Measurements from ENCODE around the gene CALHM4. TPM values are rescaled to one million over a fixed set of nuclear protein-coding genes. Genes with fewer than 3 reads are reported as not detected.
A peak's percentile ranks its signal among the peaks of the same experiment; 100 is the strongest.

The CALHM4 gene
- total RNA-seq, 3 donors from 2014 or later = not detected

DNA sequence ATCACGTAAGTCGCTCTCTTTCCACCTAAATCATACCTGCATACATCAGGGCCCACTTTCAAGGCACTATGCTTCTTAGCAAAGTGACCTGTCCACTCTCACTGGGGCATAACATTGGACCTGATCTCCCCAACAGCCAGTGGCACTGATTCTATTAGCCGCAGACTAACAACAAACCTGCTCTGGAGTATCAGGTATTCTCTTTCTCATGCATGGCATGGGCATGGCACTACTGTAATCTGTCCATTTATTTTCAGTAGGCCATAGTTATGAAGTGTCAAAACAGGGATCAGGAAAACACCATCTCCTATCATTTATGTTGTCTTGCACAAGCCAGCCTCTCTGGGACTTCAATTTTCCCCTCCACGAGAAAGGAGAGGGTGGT is 8.5 kb downstream of the CALHM4 start:
- Histone ChIP-seq H3K27ac (no peak overlapping the region), H3K4me1 (no peaks in the 10 kb centered on the region), H3K36me3 (no peaks in the 10 kb centered on the region), H3K4me3 (no peak overlapping the region), H3K27me3 (no peaks in the 10 kb centered on the region), H3K9me3 (no peaks in the 10 kb centered on the region)
- intact Hi-C loops (cut with DNase I; ENCODE audit: low total_unique reads) = no loop called here
- DNase-seq (ENCODE audit: low spot score in 2 of 2) = no peak
- TF ChIP-seq POLR2A (IDR thresholded peaks at IDR 0.05) (no peak), POLR2AphosphoS5 (IDR thresholded peaks at IDR 0.05) (no peak)
- TF ChIP-seq, protein P1, sequence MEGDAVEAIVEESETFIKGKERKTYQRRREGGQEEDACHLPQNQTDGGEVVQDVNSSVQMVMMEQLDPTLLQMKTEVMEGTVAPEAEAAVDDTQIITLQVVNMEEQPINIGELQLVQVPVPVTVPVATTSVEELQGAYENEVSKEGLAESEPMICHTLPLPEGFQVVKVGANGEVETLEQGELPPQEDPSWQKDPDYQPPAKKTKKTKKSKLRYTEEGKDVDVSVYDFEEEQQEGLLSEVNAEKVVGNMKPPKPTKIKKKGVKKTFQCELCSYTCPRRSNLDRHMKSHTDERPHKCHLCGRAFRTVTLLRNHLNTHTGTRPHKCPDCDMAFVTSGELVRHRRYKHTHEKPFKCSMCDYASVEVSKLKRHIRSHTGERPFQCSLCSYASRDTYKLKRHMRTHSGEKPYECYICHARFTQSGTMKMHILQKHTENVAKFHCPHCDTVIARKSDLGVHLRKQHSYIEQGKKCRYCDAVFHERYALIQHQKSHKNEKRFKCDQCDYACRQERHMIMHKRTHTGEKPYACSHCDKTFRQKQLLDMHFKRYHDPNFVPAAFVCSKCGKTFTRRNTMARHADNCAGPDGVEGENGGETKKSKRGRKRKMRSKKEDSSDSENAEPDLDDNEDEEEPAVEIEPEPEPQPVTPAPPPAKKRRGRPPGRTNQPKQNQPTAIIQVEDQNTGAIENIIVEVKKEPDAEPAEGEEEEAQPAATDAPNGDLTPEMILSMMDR (IDR thresholded peaks at IDR 0.05) = no peak

DNA sequence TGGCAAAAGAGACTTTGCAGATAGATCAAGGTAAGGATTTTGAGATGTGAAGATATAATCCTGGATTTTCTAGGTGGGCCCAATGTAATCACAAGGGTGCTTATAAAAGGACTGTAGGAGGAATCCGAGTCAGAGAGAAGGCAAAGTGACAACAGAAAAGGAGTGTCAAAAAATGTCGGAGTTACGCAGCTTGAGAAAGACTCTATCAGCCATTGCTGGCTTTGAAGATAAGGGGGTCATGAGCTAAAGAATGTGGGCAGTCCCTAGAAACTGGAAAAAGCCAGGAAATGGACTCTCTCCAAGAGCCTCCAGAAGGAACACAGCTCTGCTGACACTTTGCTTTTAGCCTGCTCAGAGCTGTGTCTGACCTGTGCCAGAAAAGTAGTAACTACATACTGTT is 9.1 kb downstream of the CALHM4 start:
- Histone ChIP-seq H3K27me3 (no peaks in the 10 kb centered on the region), H3K4me3 (no peak overlapping the region), H3K27ac (no peak overlapping the region), H3K36me3 (no peaks in the 10 kb centered on the region), H3K4me1 (no peaks in the 10 kb centered on the region), H3K9me3 (no peaks in the 10 kb centered on the region)
- TF ChIP-seq POLR2AphosphoS5 (IDR thresholded peaks at IDR 0.05) = no peak
- TF ChIP-seq POLR2A (IDR thresholded peaks at IDR 0.05) = no peak
- TF ChIP-seq, protein P1 (IDR thresholded peaks at IDR 0.05) = no peak
- intact Hi-C loops (cut with DNase I; ENCODE audit: low total_unique reads) = no loop called here
- no peak for DNase-seq (ENCODE audit: low spot score in 2 of 2)

DNA sequence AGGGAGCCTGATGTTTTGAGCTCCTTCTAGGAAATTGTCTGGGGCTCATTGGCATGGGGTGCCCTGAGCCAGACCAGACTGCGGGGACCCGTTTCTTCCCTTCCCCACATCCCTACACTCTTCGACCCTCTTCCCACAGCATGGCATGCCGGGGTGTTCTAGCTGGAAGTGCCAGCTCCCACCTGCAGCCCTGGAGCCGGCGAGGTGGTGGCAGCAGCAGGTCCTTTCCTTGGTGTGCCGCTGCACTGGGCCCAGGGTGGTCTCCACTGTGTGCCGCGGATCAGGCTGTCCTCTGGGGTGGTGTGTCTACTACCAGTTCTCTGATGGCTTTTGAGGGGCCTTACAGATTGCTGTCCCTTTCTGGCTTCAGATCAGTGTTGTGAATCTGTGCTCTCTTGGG is 10.3 kb downstream of the CALHM4 start:
- DNase-seq (ENCODE audit: low spot score in 2 of 2) = no peak
- no peaks in the 10 kb centered on the region for H3K4me1 ChIP-seq
- no peaks in the 10 kb centered on the region for H3K9me3 ChIP-seq
- H3K27me3 ChIP-seq = no peaks in the 10 kb centered on the region
- H3K36me3 ChIP-seq = no peaks in the 10 kb centered on the region
- H3K27ac ChIP-seq = no peak overlapping the region
- H3K4me3 ChIP-seq = no peak overlapping the region
- intact Hi-C loops (cut with DNase I; ENCODE audit: low total_unique reads) = no loop called here
- TF ChIP-seq POLR2AphosphoS5 (IDR thresholded peaks at IDR 0.05) = no peak
- TF ChIP-seq, protein P1 (IDR thresholded peaks at IDR 0.05) = no peak
- no peak for TF ChIP-seq POLR2A (IDR thresholded peaks at IDR 0.05)

DNA sequence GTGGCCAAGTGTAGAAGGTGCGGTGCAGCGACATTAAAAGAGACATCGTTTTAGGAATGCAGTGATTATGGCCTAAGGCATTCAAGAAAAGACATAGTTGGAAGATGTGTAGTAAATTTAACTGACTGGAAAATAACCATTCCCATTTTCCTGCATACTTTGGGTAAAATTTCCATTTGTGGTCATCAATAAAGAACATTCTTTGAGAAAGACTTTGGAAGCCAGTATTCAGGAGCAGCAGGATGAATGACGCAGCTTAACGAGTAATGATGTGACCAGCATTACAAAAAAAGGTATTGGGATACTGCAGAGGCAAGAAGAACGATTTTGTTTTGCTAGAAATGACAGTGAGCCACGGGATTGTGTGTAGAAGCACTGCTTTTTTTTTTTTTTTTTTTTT is 10.8 kb downstream of the CALHM4 start:
- Histone ChIP-seq H3K9me3 (no peaks in the 10 kb centered on the region), H3K4me1 (no peaks in the 10 kb centered on the region)
- no peak for TF ChIP-seq POLR2A (IDR thresholded peaks at IDR 0.05)
- TF ChIP-seq, protein P1 (IDR thresholded peaks at IDR 0.05) = no peak

DNA sequence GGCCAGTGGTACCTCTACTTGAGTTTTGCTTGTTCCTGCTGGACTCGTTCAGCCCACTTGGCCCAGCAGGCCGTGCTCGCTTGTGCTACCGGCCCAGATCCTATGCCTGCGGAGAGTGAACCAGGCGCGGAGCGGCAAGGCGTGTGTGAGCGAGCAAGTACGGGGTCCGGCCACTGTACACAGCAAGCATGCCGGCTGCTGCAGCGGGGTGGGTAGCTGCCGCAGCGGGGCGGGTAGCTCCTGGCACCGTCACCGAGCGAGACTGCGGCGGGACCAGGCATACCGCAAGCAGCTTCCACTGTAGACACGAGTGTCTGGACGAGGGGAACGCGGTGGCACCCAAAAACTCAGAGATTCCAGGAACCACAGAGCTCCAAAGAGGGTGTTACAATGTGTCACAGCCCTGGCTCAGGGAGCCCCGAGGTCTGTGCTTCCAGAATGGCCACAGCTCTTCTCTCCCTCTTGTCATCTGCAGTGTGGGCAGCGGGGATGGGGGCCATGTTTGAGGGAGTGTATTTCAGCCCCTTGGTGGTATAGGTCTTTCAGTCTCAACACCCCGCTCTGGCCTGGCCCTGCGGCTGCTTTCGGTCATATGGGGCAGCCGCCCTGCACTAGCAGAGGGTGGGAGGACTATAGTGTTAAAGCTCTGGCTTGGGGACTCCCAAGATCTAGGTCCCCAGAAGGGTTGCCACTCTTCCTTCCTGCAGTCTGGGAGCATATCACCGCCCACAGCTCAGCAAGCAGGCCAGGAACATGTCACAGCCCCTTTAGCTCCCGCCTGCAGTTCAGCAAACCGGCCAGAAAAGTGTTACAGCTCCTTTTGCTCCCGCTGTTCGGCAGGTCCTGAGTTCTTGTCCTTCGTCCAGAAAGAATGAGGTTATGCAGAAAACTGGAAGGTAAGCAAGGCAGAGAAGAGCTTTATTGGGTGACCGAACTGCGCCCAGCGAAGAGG is 11.6 kb downstream of the CALHM4 start:
- intact Hi-C loops (cut with DNase I; ENCODE audit: low total_unique reads) = no loop called here

More for the DNA sequence above, 10.8 kb downstream of the CALHM4 start:
- Histone ChIP-seq H3K4me3 (no peak overlapping the region), H3K27me3 (no peaks in the 10 kb centered on the region), H3K36me3 (no peaks in the 10 kb centered on the region), H3K27ac (no peak overlapping the region)
- no peak for DNase-seq (ENCODE audit: low spot score in 2 of 2)
- intact Hi-C loops (cut with DNase I; ENCODE audit: low total_unique reads) = no loop called here

More for the DNA sequence above, 11.6 kb downstream of the CALHM4 start:
- H3K36me3 ChIP-seq = no peaks in the 10 kb centered on the region
- no peak for DNase-seq (ENCODE audit: low spot score in 2 of 2)
- H3K27ac ChIP-seq = no peak overlapping the region
- H3K9me3 ChIP-seq = no peaks in the 10 kb centered on the region
- no peak for TF ChIP-seq POLR2A (IDR thresholded peaks at IDR 0.05)
- TF ChIP-seq, protein P1 (IDR thresholded peaks at IDR 0.05) = no peak
- TF ChIP-seq POLR2AphosphoS5 (IDR thresholded peaks at IDR 0.05) = no peak
- H3K27me3 ChIP-seq = no peaks in the 10 kb centered on the region
- peak overlapping the region; percentile 20 to 61 (median 41) for H3K4me3 ChIP-seq
- peaks cover 0 to 3% of the 10 kb centered on the region in 2 donors for H3K4me1 ChIP-seq

Data from breast epithelium (tissue), 4 donors.